ENCODE data around the gene PNKP.

DNA sequence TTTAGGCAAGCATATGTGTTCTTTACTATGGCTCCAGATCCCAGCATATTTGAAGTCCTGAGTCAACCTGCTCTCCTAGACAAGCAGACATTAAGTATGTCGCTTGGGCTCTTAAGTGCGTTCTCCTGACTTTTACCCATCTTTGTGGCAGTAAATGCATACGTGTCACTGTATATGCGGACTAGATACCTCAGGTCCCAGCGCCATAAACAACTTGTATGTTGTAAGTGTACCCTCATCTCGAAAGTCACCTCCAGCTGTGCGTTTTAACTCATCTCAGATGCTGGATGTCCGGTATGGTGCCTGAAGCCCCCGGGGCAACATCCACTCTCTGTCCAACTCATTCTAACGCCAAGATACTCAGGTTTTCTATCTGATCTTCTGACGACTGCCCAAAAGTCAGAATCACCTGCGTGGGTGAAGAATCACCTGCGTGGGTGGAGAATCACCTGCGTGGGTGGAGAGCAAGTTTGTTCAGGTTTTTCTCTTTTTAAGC, 14.7 kb downstream of the PNKP start:
- TF ChIP-seq, protein P1, sequence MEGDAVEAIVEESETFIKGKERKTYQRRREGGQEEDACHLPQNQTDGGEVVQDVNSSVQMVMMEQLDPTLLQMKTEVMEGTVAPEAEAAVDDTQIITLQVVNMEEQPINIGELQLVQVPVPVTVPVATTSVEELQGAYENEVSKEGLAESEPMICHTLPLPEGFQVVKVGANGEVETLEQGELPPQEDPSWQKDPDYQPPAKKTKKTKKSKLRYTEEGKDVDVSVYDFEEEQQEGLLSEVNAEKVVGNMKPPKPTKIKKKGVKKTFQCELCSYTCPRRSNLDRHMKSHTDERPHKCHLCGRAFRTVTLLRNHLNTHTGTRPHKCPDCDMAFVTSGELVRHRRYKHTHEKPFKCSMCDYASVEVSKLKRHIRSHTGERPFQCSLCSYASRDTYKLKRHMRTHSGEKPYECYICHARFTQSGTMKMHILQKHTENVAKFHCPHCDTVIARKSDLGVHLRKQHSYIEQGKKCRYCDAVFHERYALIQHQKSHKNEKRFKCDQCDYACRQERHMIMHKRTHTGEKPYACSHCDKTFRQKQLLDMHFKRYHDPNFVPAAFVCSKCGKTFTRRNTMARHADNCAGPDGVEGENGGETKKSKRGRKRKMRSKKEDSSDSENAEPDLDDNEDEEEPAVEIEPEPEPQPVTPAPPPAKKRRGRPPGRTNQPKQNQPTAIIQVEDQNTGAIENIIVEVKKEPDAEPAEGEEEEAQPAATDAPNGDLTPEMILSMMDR (IDR thresholded peaks at IDR 0.05; ENCODE audit: low read depth, low read length, poor library complexity, severe bottlenecking): no peak
- no peak for TF ChIP-seq EZH2phosphoT487 (IDR thresholded peaks at IDR 0.05; ENCODE audit: borderline replicate concordance, low read length)
